SH-SY5Y (cell line): ENCODE data around the gene MAVS.

Experiments used
- GATA2 ChIP-seq: IDR thresholded peaks from 2 replicates; pipeline ENCODE4 v1.6.1; 2011; ENCODE audit warnings: mild to moderate bottlenecking, low read depth, low read length
- GATA3 ChIP-seq: IDR thresholded peaks from 2 replicates; pipeline ENCODE4 v1.6.1; 2011; ENCODE audit warnings: low read depth, mild to moderate bottlenecking, low read length, moderate library complexity

DNA sequence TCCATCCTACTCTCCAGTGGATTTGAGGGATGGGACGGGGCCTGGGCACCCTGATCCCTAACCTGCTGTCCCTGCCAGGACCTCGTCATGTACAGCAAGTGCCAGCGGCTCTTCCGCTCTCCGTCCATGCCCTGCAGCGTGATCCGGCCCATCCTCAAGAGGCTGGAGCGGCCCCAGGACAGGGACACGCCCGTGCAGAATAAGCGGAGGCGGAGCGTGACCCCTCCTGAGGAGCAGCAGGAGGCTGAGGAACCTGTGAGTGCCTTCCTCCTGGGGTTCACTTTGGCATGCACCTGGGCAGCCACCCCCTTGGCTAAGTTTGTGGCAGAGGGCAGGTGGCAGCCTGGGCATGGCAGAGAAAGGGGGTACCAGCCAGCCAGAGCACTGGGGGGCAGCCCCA is 44.8 kb upstream of the MAVS start:
- TF ChIP-seq GATA2 (no peak), GATA3 (no peak)
